ENCODE data around the gene THSD4.
A peak's percentile ranks its signal among the peaks of the same experiment; 100 is the strongest.

Gene THSD4

GRCh38 chr15:71572452-71573053 lies 457.3 kb downstream of the THSD4 start:
- H3K36me3 ChIP-seq (ENCODE audit: insufficient read depth, low read length), result no peaks in the 10 kb centered on the region
- H3K4me2 ChIP-seq (ENCODE audit: low read length), result no peak overlapping the region
- no peak overlapping the region for H2AFZ ChIP-seq (ENCODE audit: low read length)
- no peak overlapping the region for H3K4me3 ChIP-seq (ENCODE audit: low read depth, low read length, poor library complexity, severe bottlenecking)
- no peaks in the 10 kb centered on the region for H3K9me2 ChIP-seq (ENCODE audit: low read depth, low read length)
- H3K79me2 ChIP-seq (ENCODE audit: insufficient read depth, low read length), result no peaks in the 10 kb centered on the region
- no peaks in the 10 kb centered on the region for H3F3A ChIP-seq (ENCODE audit: insufficient read depth, low read length)
- no peaks in the 10 kb centered on the region; the same call in 1 of the 2 replicates for H3K27me3 ChIP-seq (ENCODE audit: insufficient read depth, low read length)
- H3K9me3 ChIP-seq (ENCODE audit: low read length), result no peaks in the 10 kb centered on the region
- TF ChIP-seq CTCF (IDR thresholded peaks at IDR 0.05; ENCODE audit: low read length) (no peak), EZH2 (IDR thresholded peaks at IDR 0.05; ENCODE audit: borderline replicate concordance, low read length) (no peak)
- H4K20me1 ChIP-seq (ENCODE audit: insufficient read depth, low read length), result no peaks in the 10 kb centered on the region
- no peaks in the 10 kb centered on the region for H3K4me1 ChIP-seq (ENCODE audit: insufficient read depth, low read length, severe bottlenecking)
- H3K27ac ChIP-seq (ENCODE audit: low read depth, low read length, poor library complexity, severe bottlenecking), result no peak overlapping the region
- no peak overlapping the region for H3K9ac ChIP-seq (ENCODE audit: low read length)

- H3K27me3 ChIP-seq (ENCODE audit: insufficient read depth, low read length), result no peaks in the 10 kb centered on the region; the same call in 1 of the 2 replicates
- H3K4me3 ChIP-seq (ENCODE audit: low read depth, low read length, poor library complexity, severe bottlenecking), result no peak overlapping the region
- no peak for TF ChIP-seq EZH2 (IDR thresholded peaks at IDR 0.05; ENCODE audit: borderline replicate concordance, low read length)
- no peak for TF ChIP-seq CTCF (IDR thresholded peaks at IDR 0.05; ENCODE audit: low read length)
These were observed 458.3 kb downstream of the THSD4 start for GRCh38 chr15:71573599-71573998.

GRCh38 chr15:71575474-71576045 lies 460.3 kb downstream of the THSD4 start:
- H3K4me2 ChIP-seq (ENCODE audit: low read length), result no peak overlapping the region
- H3K36me3 ChIP-seq (ENCODE audit: insufficient read depth, low read length), result no peaks in the 10 kb centered on the region
- no peaks in the 10 kb centered on the region; the same call in 1 of the 2 replicates for H3K27me3 ChIP-seq (ENCODE audit: insufficient read depth, low read length)
- H3K79me2 ChIP-seq (ENCODE audit: insufficient read depth, low read length), result no peaks in the 10 kb centered on the region
- TF ChIP-seq EZH2 (IDR thresholded peaks at IDR 0.05; ENCODE audit: borderline replicate concordance, low read length) (no peak), CTCF (IDR thresholded peaks at IDR 0.05; ENCODE audit: low read length) (peak; percentile 50)
- H3K27ac ChIP-seq (ENCODE audit: low read depth, low read length, poor library complexity, severe bottlenecking), result no peak overlapping the region
- no peaks in the 10 kb centered on the region for H4K20me1 ChIP-seq (ENCODE audit: insufficient read depth, low read length)
- no peak overlapping the region for H3K4me3 ChIP-seq (ENCODE audit: low read depth, low read length, poor library complexity, severe bottlenecking)
- H3K9me3 ChIP-seq (ENCODE audit: low read length), result no peaks in the 10 kb centered on the region
- H3K9ac ChIP-seq (ENCODE audit: low read length), result no peak overlapping the region
- no peak overlapping the region for H2AFZ ChIP-seq (ENCODE audit: low read length)
- no peaks in the 10 kb centered on the region for H3K9me2 ChIP-seq (ENCODE audit: low read depth, low read length)
- H3K4me1 ChIP-seq (ENCODE audit: insufficient read depth, low read length, severe bottlenecking), result no peaks in the 10 kb centered on the region
- H3F3A ChIP-seq (ENCODE audit: insufficient read depth, low read length), result no peaks in the 10 kb centered on the region

More at GRCh38 chr15:71573599-71573998, 458.3 kb downstream of the THSD4 start:
- H3K9ac ChIP-seq (ENCODE audit: low read length), result no peak overlapping the region
- no peaks in the 10 kb centered on the region for H3K9me2 ChIP-seq (ENCODE audit: low read depth, low read length)
- H3F3A ChIP-seq (ENCODE audit: insufficient read depth, low read length), result no peaks in the 10 kb centered on the region
- H2AFZ ChIP-seq (ENCODE audit: low read length), result no peak overlapping the region
- no peak overlapping the region for H3K4me2 ChIP-seq (ENCODE audit: low read length)
- no peaks in the 10 kb centered on the region for H4K20me1 ChIP-seq (ENCODE audit: insufficient read depth, low read length)
- H3K36me3 ChIP-seq (ENCODE audit: insufficient read depth, low read length), result no peaks in the 10 kb centered on the region
- H3K27ac ChIP-seq (ENCODE audit: low read depth, low read length, poor library complexity, severe bottlenecking), result no peak overlapping the region
- H3K79me2 ChIP-seq (ENCODE audit: insufficient read depth, low read length), result no peaks in the 10 kb centered on the region
- H3K4me1 ChIP-seq (ENCODE audit: insufficient read depth, low read length, severe bottlenecking), result no peaks in the 10 kb centered on the region
- no peaks in the 10 kb centered on the region for H3K9me3 ChIP-seq (ENCODE audit: low read length)
